ENCODE data around the gene C1orf141. TPM values are rescaled to one million over a fixed set of nuclear protein-coding genes. Genes with fewer than 3 reads are reported as not detected.
"Not testable (repeated sequence)": the region's sequence is repeated elsewhere in the genome, so short reads cannot be mapped to it uniquely, and the experiment has no call there.

The C1orf141 gene
- total and polyA plus RNA-seq, 7 experiments from 2014 or later, result not detected

DNA sequence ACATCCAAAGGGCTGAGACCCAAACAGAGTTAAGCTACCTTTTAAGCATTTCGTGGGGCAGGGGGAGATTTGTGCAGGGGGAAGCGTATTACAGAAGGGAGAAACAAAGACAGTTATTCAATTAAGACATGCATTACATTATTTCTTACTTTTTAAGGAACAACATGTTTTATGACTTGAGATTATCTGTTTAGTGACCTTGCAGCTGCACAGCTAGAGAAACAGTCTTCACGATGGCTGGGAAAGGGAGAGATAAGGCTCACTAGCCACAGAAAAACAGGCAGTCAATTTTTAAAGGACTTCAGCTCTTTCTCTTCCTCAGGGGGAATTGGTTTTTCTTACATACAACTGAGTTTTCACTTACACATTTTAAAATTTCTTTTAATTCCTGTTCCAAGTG is 7.1 kb upstream of the C1orf141 start:
- H3K4me1 ChIP-seq (ENCODE audit: control insufficient read depth in 2 of 2, insufficient read depth in 2 of 2, low read length in 2 of 2), result peaks cover 10 to 16% of the 10 kb centered on the region in 2 donors
- H3K4me3 Mint-ChIP-seq, result peak overlapping the region in 5 of 10 donors; percentile 7 to 58 (median 28)
- not testable (repeated sequence) for H3K36me3 ChIP-seq (ENCODE audit: control insufficient read depth in 2 of 3, insufficient read depth in 3 of 3, low read length in 3 of 3); H3K4me3 ChIP-seq (ENCODE audit: low read length); H3K27ac ChIP-seq (ENCODE audit: low read depth, low read length); ATAC-seq; H3K27me3 Mint-ChIP-seq; H3K27me3 ChIP-seq (ENCODE audit: control insufficient read depth in 2 of 2, insufficient read depth in 2 of 2, low read length in 2 of 2); DNase-seq; H3K9me3 Mint-ChIP-seq; H3K36me3 Mint-ChIP-seq; H3K9me3 ChIP-seq (ENCODE audit: control insufficient read depth in 2 of 3, low read length in 3 of 3)
- ChIA-PET POLR2A (interaction anchor here (0.6 to 1.5 kb wide), 7 partner anchors 10 to 149 kb away, joined by 3 to 9 read pairs (median 4); partner anchors contain the start of genes IL23R and SLC35D1), CTCF (interaction anchor here (0.6 to 1.2 kb wide), 4 partner anchors 15 to 844 kb away, joined by 3 to 5 read pairs (median 3); no protein-coding TSS in a partner anchor)
- H3K4me1 Mint-ChIP-seq, result peaks cover 23 to 53% (median 42%) of the 10 kb centered on the region in 7 donors
- intact Hi-C loops (cut with micrococcal nuclease), result loop anchor here (2.0 kb wide), 3 partner anchors 21 to 289 kb away; partner anchors contain the start of gene SERBP1 (in 1 of the 2)
- peak overlapping the region in 7 of 9 donors; percentile 34 to 89 (median 74) for H3K27ac Mint-ChIP-seq

- Mint-ChIP-seq H3K4me1 (peaks cover 22 to 44% (median 40%) of the 10 kb centered on the region in 7 donors), H3K27me3 (peaks cover 0 to 8% (median 0%) of the 10 kb centered on the region in 5 donors), H3K27ac (no peak overlapping the region), H3K36me3 (no peaks in the 10 kb centered on the region), H3K4me3 (no peak overlapping the region), H3K9me3 (no peaks in the 10 kb centered on the region)
- DNase-seq, result no peak
- CTCF ChIA-PET, result no interaction called here
- POLR2A ChIA-PET, result no interaction called here
- Histone ChIP-seq H3K27ac (ENCODE audit: low read depth, low read length) (no peak overlapping the region), H3K9me3 (ENCODE audit: control insufficient read depth in 2 of 3, low read length in 3 of 3) (no peaks in the 10 kb centered on the region), H3K4me3 (ENCODE audit: low read length) (no peak overlapping the region), H3K36me3 (ENCODE audit: control insufficient read depth in 2 of 3, insufficient read depth in 3 of 3, low read length in 3 of 3) (no peaks in the 10 kb centered on the region), H3K4me1 (ENCODE audit: control insufficient read depth in 2 of 2, insufficient read depth in 2 of 2, low read length in 2 of 2) (peaks cover 10 to 16% of the 10 kb centered on the region in 2 donors), H3K27me3 (ENCODE audit: control insufficient read depth in 2 of 2, insufficient read depth in 2 of 2, low read length in 2 of 2) (no peaks in the 10 kb centered on the region)
- no peak for ATAC-seq
- intact Hi-C loops (cut with micrococcal nuclease), result no loop called here
Observed at GRCh38 chr1:67140460-67140859, 5.7 kb upstream of the C1orf141 start.

GRCh38 chr1:67138813-67139499 is 4.2 kb upstream of the C1orf141 start:
- H3K9me3 ChIP-seq (ENCODE audit: control insufficient read depth in 2 of 3, low read length in 3 of 3), result no peaks in the 10 kb centered on the region
- ChIA-PET POLR2A (interaction anchor here (0.7 to 2.1 kb wide), 2 partner anchors 14 to 89 kb away, joined by 3 to 5 read pairs; no protein-coding TSS in a partner anchor), CTCF (interaction anchor here (0.5 to 1.4 kb wide), 4 partner anchors 10 to 860 kb away, joined by 3 to 6 read pairs (median 4); no protein-coding TSS in a partner anchor)
- no peaks in the 10 kb centered on the region for H3K27me3 ChIP-seq (ENCODE audit: control insufficient read depth in 2 of 2, insufficient read depth in 2 of 2, low read length in 2 of 2)
- intact Hi-C loops (cut with micrococcal nuclease), result no loop called here
- no peak for ATAC-seq
- no peak overlapping the region for H3K4me3 ChIP-seq (ENCODE audit: low read length)
- H3K36me3 ChIP-seq (ENCODE audit: control insufficient read depth in 2 of 3, insufficient read depth in 3 of 3, low read length in 3 of 3), result no peaks in the 10 kb centered on the region
- peaks cover 0 to 3% (median 0%) of the 10 kb centered on the region in 5 donors for H3K36me3 Mint-ChIP-seq
- H3K27ac Mint-ChIP-seq, result peak overlapping the region in 1 of 9 donors; percentile 40
- no peaks in the 10 kb centered on the region for H3K9me3 Mint-ChIP-seq
- peaks cover 10 to 13% of the 10 kb centered on the region in 2 donors for H3K4me1 ChIP-seq (ENCODE audit: control insufficient read depth in 2 of 2, insufficient read depth in 2 of 2, low read length in 2 of 2)
- H3K27ac ChIP-seq (ENCODE audit: low read depth, low read length), result no peak overlapping the region
- H3K27me3 Mint-ChIP-seq, result peaks cover 0 to 14% (median 5%) of the 10 kb centered on the region in 5 donors
- DNase-seq, result no peak
- H3K4me1 Mint-ChIP-seq, result peaks cover 24 to 44% (median 37%) of the 10 kb centered on the region in 7 donors
- no peak overlapping the region for H3K4me3 Mint-ChIP-seq

DNA sequence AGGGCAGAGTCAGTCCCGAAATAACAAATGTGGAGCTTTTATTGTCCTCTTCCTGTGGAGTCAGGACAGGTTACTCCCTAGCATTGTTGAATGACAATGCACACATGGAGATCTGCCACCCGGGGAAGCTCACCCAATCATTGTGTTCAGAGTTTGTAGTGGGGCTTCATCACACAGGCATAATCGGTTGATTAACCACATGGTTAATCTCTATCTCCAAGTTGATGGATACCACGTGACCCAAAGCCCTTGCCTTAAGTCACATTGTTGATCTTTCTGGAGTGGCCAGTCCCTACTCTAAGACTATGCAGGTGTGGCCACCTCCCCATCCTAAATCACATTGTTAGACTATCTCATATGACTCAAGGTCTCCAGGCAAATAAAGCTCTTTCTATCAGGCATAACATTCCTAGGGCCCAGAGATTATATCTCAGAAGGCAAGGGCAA is 2.6 kb upstream of the C1orf141 start:
- no peak overlapping the region for H3K27ac ChIP-seq (ENCODE audit: low read depth, low read length)
- intact Hi-C loops (cut with micrococcal nuclease), result no loop called here
- H3K36me3 ChIP-seq (ENCODE audit: control insufficient read depth in 2 of 3, insufficient read depth in 3 of 3, low read length in 3 of 3), result no peaks in the 10 kb centered on the region
- ATAC-seq, result no peak
- H3K4me3 ChIP-seq (ENCODE audit: low read length), result no peak overlapping the region
- no peaks in the 10 kb centered on the region for H3K4me1 ChIP-seq (ENCODE audit: control insufficient read depth in 2 of 2, insufficient read depth in 2 of 2, low read length in 2 of 2)
- H3K27me3 ChIP-seq (ENCODE audit: control insufficient read depth in 2 of 2, insufficient read depth in 2 of 2, low read length in 2 of 2), result no peaks in the 10 kb centered on the region
- H3K4me1 Mint-ChIP-seq, result peaks cover 14 to 30% (median 23%) of the 10 kb centered on the region in 7 donors
- peaks cover 0 to 3% (median 0%) of the 10 kb centered on the region in 5 donors for H3K36me3 Mint-ChIP-seq
- H3K4me3 Mint-ChIP-seq, result no peak overlapping the region
- no peak overlapping the region for H3K27ac Mint-ChIP-seq
- H3K9me3 Mint-ChIP-seq, result no peaks in the 10 kb centered on the region
- POLR2A ChIA-PET, result no interaction called here
- no peak for DNase-seq
- H3K27me3 Mint-ChIP-seq, result peaks cover 0 to 14% (median 5%) of the 10 kb centered on the region in 5 donors
- no peaks in the 10 kb centered on the region for H3K9me3 ChIP-seq (ENCODE audit: control insufficient read depth in 2 of 3, low read length in 3 of 3)
- CTCF ChIA-PET, result no interaction called here

DNA sequence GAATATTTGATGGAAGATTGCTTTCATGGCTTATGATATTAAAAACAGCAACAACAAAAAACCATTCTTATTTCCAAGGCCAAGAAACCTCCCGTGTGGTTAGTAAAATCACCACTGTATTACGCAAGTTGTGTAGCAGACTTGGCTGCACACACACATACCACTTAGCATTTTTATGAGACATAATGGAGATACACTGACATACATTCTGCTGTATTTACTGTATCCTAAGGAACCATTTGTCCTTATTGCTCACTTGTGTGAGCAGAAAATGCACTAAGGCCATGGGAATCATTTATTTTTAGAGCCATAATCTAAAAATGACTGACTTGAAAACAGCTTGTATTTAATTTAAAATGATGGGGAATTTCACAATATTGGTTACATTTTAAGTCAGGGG is 584 bp upstream of the C1orf141 start:
- no peaks in the 10 kb centered on the region for H3K9me3 Mint-ChIP-seq
- H3K4me3 Mint-ChIP-seq, result peak overlapping the region in 5 of 10 donors; percentile 83 to 95 (median 91)
- DNase-seq (no peak), ATAC-seq (no peak)
- Histone ChIP-seq H3K27ac (ENCODE audit: low read depth, low read length) (no peak overlapping the region), H3K36me3 (ENCODE audit: control insufficient read depth in 2 of 3, insufficient read depth in 3 of 3, low read length in 3 of 3) (no peaks in the 10 kb centered on the region), H3K4me1 (ENCODE audit: control insufficient read depth in 2 of 2, insufficient read depth in 2 of 2, low read length in 2 of 2) (no peaks in the 10 kb centered on the region), H3K27me3 (ENCODE audit: control insufficient read depth in 2 of 2, insufficient read depth in 2 of 2, low read length in 2 of 2) (no peaks in the 10 kb centered on the region), H3K9me3 (ENCODE audit: control insufficient read depth in 2 of 3, low read length in 3 of 3) (no peaks in the 10 kb centered on the region), H3K4me3 (ENCODE audit: low read length) (no peak overlapping the region)
- H3K4me1 Mint-ChIP-seq, result peaks cover 9 to 22% (median 11%) of the 10 kb centered on the region in 7 donors
- ChIA-PET CTCF (interaction anchor here (1.4 to 1.5 kb wide), 2 partner anchors 9 to 76 kb away, joined by 4 to 5 read pairs; no protein-coding TSS in a partner anchor), POLR2A (interaction anchor here (1.0 to 2.4 kb wide), 4 partner anchors 10 to 82 kb away, joined by 3 to 10 read pairs (median 4); partner anchors contain the start of gene SLC35D1)
- intact Hi-C loops (cut with micrococcal nuclease), result no loop called here
- no peak overlapping the region for H3K27ac Mint-ChIP-seq
- peaks cover 0 to 10% (median 5%) of the 10 kb centered on the region in 5 donors for H3K27me3 Mint-ChIP-seq
- peaks cover 0 to 3% (median 0%) of the 10 kb centered on the region in 5 donors for H3K36me3 Mint-ChIP-seq

DNA sequence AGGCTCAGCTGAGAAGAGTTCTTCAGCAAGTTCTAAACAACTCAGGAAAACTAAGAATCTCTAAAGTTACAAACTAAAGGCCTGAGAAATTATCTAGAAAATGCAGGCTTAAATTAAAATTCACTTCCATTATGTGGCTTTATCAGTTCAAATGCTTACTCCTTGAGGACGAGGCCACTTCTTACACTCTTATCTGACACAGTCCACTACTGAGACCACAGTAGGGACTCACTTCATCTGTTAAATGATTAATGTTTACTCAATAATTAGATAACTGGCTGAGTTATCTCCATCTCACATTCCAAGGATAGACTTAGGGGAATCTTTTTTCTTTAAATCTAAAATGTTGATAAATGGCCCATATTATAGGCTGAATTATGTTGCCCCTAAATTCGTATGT is 1.6 kb downstream of the C1orf141 start:
- Histone ChIP-seq H3K27ac (ENCODE audit: low read depth, low read length) (no peak overlapping the region), H3K27me3 (ENCODE audit: control insufficient read depth in 2 of 2, insufficient read depth in 2 of 2, low read length in 2 of 2) (no peaks in the 10 kb centered on the region), H3K36me3 (ENCODE audit: control insufficient read depth in 2 of 3, insufficient read depth in 3 of 3, low read length in 3 of 3) (no peaks in the 10 kb centered on the region), H3K4me3 (ENCODE audit: low read length) (no peak overlapping the region), H3K4me1 (ENCODE audit: control insufficient read depth in 2 of 2, insufficient read depth in 2 of 2, low read length in 2 of 2) (no peaks in the 10 kb centered on the region), H3K9me3 (ENCODE audit: control insufficient read depth in 2 of 3, low read length in 3 of 3) (no peaks in the 10 kb centered on the region)
- H3K27me3 Mint-ChIP-seq, result peaks cover 0 to 10% (median 5%) of the 10 kb centered on the region in 5 donors
- no peak overlapping the region for H3K27ac Mint-ChIP-seq
- peak overlapping the region in 2 of 10 donors; percentile 17 to 30 for H3K4me3 Mint-ChIP-seq
- ATAC-seq (no peak), DNase-seq (no peak)
- intact Hi-C loops (cut with micrococcal nuclease), result loop anchor here in 1 of 2 donors (1.0 kb wide), 1 partner anchor 10 kb away; no protein-coding TSS in a partner anchor
- CTCF ChIA-PET, result no interaction called here
- peaks cover 9 to 19% (median 11%) of the 10 kb centered on the region in 7 donors for H3K4me1 Mint-ChIP-seq
- no peaks in the 10 kb centered on the region for H3K9me3 Mint-ChIP-seq
- peaks cover 0 to 3% (median 0%) of the 10 kb centered on the region in 5 donors for H3K36me3 Mint-ChIP-seq
- POLR2A ChIA-PET, result interaction anchor here (1.6 to 1.8 kb wide), 2 partner anchors 9 kb away, joined by 4 to 5 read pairs; no protein-coding TSS in a partner anchor

Data from naive thymus-derived CD4-positive, alpha-beta T cell (primary cell).